Suppressor macrophage treated with lipopolysaccharide for 1 hour (primary cell): ENCODE data around the gene ZNF485.
A peak's percentile ranks its signal among the peaks of the same experiment; 100 is the strongest.
"Not testable (repeated sequence)": the region's sequence is repeated elsewhere in the genome, so short reads cannot be mapped to it uniquely, and the experiment has no call there.

Experiments
- DNase-seq, 3 donors: peaks; one replicate each; pipeline ENCODE4 v3.0.0-alpha.2; 2020 to 2022

Gene ZNF485

GRCh38 chr10:43606323-43607198, at the start of gene ZNF485:
TSS of gene ZNF485 (plus strand) at chr10:43606438. CDS start at chr10:43607051, 613 bp downstream.
- peak; percentile 45 to 68 (median 61) for DNase-seq

GRCh38 chr10:43557214-43557613, 49.0 kb upstream of the ZNF485 start:
- DNase-seq = no peak

GRCh38 chr10:43569681-43570080, 36.6 kb upstream of the ZNF485 start:
- DNase-seq = no peak

GRCh38 chr10:43570971-43571370, 35.3 kb upstream of the ZNF485 start:
- peak; percentile 5 to 43 (median 21) for DNase-seq

GRCh38 chr10:43573250-43574000, 32.8 kb upstream of the ZNF485 start:
- DNase-seq = no peak

GRCh38 chr10:43574001-43574892, 32.0 kb upstream of the ZNF485 start, which contains the start of gene ZNF239:
TSS of gene ZNF239 (minus strand) at chr10:43574616. CDS start at chr10:43558079, 16,537 bp downstream.
- DNase-seq = peak; percentile 84 to 86 (median 84)

GRCh38 chr10:43574906-43575305, 31.3 kb upstream of the ZNF485 start:
- no peak for DNase-seq

- no peak for DNase-seq
Observed at GRCh38 chr10:43576062-43576461, 30.2 kb upstream of the ZNF485 start.

- DNase-seq = no peak
Observed at GRCh38 chr10:43576580-43576979, 29.7 kb upstream of the ZNF485 start.

GRCh38 chr10:43584051-43584450, 22.2 kb upstream of the ZNF485 start:
- no peak for DNase-seq

- DNase-seq = no peak
Observed at GRCh38 chr10:43585046-43585445, 21.2 kb upstream of the ZNF485 start.

- DNase-seq = peak in 1 of 3 donors; percentile 5
Observed at GRCh38 chr10:43585981-43586729, 20.1 kb upstream of the ZNF485 start.

- not testable (repeated sequence) for DNase-seq
Observed at GRCh38 chr10:43586730-43587115, 19.5 kb upstream of the ZNF485 start.

- DNase-seq = no peak
Observed at GRCh38 chr10:43591303-43591904, 14.8 kb upstream of the ZNF485 start.

GRCh38 chr10:43594944-43595589, 11.2 kb upstream of the ZNF485 start:
- DNase-seq = peak; percentile 64 to 73 (median 67)

GRCh38 chr10:43595739-43596298, 10.4 kb upstream of the ZNF485 start:
- DNase-seq = peak in 1 of 3 donors; percentile 14

GRCh38 chr10:43596546-43596945, 9.7 kb upstream of the ZNF485 start:
- peak; percentile 31 to 55 (median 49) for DNase-seq

- no peak for DNase-seq
Observed at GRCh38 chr10:43598446-43598845, 7.8 kb upstream of the ZNF485 start.

- DNase-seq = no peak
Observed at GRCh38 chr10:43599333-43599732, 6.9 kb upstream of the ZNF485 start.

GRCh38 chr10:43601576-43601975, 4.7 kb upstream of the ZNF485 start:
- not testable (repeated sequence) for DNase-seq
